HG03354 (cell line): ENCODE results near the gene ZNF674.

Source experiments
- ATAC-seq: cut with Tn5 transposase; IDR thresholded peaks from one replicate; pipeline ENCODE4 v1.9.1; 2021; ENCODE audit warnings: mild to moderate bottlenecking; ENCODE audit not compliant: unreplicated experiment, poor library complexity, severe bottlenecking

ZNF674 gene

GRCh38 chrX:46545111-46546005 lies at the start of gene ZNF674:
ZNF674 (minus strand) TSS chrX:46545421; CDS start chrX:46542087, 3,334 bp downstream.
- ATAC-seq = peak; percentile 88

GRCh38 chrX:46589977-46590723 lies 44.9 kb upstream of the ZNF674 start:
- ATAC-seq = no peak

DNA sequence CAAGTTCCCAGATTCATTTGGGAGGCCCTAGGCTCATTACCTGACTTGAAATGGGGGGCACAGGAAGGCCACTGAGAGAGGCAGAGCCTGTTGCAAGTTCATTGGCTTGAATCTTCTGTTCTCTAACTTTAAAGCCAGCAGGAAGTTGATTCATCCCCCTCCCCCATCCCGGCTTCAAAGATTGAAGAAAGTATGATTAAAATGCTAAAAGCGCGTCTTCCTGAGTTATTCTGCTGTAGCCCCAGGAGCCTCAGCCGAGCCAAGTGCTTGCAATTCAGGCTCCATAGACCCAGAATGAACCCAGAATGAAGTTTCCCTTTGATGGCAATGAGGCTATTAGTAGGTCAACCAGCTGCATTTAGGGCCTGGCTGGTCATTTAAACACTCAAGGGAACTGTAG lies 43.0 kb upstream of the ZNF674 start:
- no peak for ATAC-seq

DNA sequence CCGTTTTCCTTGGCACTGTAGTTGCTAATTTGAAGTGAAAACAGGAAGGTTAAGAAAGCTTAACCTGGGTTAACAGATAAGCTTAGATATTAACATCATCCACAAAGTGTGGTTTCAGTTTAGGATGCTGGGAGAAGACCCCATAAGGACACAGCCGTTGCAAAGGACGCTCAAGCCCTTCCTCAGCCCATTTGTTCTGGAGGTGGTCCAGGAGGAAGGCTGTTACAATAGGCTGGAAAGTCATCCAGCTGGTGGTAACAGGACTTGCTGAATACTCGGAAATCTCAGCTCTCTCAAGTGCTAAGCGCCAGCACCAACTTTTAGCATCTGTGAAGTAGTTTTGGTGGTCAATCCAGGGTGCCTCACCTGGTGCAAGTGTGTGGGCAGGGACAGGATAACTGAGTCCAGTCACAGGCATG lies 42.5 kb upstream of the ZNF674 start:
- ATAC-seq = no peak

DNA sequence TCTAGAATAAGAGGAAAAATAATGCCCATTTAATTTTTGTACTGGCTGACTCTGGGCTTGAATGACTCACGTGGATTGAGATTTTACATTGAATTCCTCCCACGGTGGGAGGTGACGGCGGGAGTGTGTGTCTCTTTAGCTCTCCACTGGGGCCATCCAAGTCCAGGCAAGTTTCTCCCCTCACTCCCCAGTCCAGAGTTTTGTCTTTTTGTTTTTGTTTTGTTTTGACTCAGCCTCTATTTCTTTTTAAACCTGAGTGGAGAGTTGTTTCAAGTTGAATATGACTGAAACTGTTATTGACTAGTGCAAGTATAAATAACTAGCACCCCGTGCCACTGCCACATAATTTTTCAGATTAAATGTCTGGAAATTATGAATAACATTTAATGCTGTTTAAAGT lies 41.9 kb upstream of the ZNF674 start:
- ATAC-seq = peak; percentile 72

GRCh38 chrX:46584736-46585135 lies 39.5 kb upstream of the ZNF674 start:
- ATAC-seq = no peak

DNA sequence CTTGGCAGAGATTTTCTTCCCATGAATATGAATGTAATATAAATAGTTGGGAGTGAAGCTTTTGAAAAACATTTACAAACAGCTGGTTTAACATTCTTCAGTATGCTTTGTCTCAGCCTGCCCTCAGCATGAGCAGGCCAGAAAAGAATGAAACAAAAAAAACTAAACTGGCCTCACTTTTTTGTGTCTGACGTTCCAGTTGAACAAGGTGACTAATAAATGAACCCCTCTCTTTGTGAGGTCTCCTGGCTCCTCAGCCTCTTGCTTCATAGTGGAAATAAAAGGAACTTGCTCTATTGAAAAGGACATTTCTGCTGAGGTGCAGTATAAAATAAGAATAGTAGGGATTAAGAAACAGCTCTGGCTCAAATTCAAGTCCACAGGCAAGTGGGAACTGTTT lies 37.7 kb upstream of the ZNF674 start:
- no peak for ATAC-seq

GRCh38 chrX:46582325-46582724 lies 37.1 kb upstream of the ZNF674 start:
- no peak for ATAC-seq

DNA sequence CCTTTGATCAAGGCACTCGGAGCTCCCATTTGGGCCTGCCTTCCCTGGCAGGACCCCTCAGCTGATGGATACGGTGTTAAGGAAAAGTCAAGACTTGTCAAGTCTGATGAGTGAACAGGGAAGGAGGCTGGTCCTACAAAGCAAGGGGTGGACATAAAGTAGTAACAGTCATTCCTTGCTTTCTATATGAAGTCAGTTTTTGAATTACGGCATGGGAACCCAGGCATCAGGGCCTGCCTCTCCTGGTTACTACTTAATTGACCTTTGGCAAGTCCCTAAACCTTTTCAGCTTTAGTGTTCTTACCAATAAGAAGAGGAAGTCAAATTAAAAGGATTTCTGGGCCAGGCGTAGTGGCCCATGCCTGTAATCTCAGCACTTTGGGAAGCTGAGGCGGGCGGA lies 35.4 kb upstream of the ZNF674 start:
- ATAC-seq = no peak

DNA sequence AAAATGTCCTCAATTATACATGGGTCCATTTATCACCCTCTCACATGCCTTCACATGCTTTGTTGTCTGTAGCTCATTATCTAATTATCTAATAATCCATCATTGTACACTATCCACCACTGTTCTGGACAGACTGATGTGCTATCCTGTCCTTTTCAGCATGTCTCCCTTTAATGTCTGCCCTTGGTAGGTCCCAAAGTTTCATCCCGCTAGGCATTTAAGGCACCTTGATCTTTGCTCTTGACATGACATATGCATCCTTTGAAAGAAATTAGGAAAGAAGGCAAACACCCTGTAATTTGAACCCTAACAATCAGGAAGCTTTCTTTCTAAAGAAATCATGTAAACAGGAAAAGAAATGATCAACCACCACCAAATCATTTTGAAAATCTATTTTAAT lies 34.0 kb upstream of the ZNF674 start:
- ATAC-seq = no peak

- ATAC-seq = no peak
Measured at GRCh38 chrX:46577221-46578005, 32.2 kb upstream of the ZNF674 start.

- no peak for ATAC-seq
Measured at GRCh38 chrX:46576458-46576857, 31.2 kb upstream of the ZNF674 start.

GRCh38 chrX:46575991-46576392 lies 30.8 kb upstream of the ZNF674 start:
- ATAC-seq = no peak

- no peak for ATAC-seq
Measured at GRCh38 chrX:46575586-46575985, 30.4 kb upstream of the ZNF674 start.

GRCh38 chrX:46574774-46575381 lies 29.7 kb upstream of the ZNF674 start:
- ATAC-seq = peak; percentile 14

- peak; percentile 44 for ATAC-seq
Measured at GRCh38 chrX:46573892-46574773, 28.9 kb upstream of the ZNF674 start.

- ATAC-seq = peak; percentile 47
Measured at GRCh38 chrX:46573331-46573891, 28.2 kb upstream of the ZNF674 start, which contains the start of gene CHST7. CHST7 (plus strand) TSS chrX:46573765; CDS start chrX:46573932, 167 bp downstream.

DNA sequence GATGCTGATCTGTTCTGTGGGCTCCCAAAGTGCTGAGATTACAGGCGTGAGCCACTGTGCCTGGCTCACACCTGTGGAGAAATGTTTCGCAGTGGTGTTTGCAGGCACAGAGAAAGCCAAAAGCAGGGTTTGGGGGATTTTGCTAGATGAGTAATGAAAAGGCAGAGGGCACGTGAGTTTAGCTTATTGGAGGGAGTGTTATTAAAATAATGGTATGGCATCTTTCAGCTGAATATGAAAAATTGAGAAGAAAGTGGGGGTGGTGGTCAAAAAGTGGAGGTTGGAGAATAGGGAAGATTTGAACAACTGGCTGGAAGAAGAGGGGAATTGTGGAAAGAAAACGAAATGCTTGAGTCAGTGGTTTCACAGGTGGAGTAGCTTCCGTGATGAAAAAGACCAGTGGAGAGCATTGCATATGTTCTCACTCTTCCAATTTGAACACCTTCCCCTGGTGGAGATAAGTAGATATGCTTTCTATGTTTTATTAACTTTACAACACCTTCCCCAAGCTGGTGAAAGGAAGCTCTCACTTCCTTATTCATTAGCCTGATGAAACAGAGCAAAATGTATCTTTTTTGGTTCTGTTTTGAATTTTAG lies 27.2 kb upstream of the ZNF674 start:
- peak; percentile 52 for ATAC-seq
